ENCODE data around the gene ANKDD1B. TPM values are rescaled to one million over a fixed set of nuclear protein-coding genes. Genes with fewer than 3 reads are reported as not detected.

The ANKDD1B gene
- total and polyA plus RNA-seq, 9 of the 15 experiments (the other 6 are each of a cell fraction or from before 2014, with no cell fraction given) = 0.04 to 0.29 (median 0.18) TPM; not detected in 1

DNA sequence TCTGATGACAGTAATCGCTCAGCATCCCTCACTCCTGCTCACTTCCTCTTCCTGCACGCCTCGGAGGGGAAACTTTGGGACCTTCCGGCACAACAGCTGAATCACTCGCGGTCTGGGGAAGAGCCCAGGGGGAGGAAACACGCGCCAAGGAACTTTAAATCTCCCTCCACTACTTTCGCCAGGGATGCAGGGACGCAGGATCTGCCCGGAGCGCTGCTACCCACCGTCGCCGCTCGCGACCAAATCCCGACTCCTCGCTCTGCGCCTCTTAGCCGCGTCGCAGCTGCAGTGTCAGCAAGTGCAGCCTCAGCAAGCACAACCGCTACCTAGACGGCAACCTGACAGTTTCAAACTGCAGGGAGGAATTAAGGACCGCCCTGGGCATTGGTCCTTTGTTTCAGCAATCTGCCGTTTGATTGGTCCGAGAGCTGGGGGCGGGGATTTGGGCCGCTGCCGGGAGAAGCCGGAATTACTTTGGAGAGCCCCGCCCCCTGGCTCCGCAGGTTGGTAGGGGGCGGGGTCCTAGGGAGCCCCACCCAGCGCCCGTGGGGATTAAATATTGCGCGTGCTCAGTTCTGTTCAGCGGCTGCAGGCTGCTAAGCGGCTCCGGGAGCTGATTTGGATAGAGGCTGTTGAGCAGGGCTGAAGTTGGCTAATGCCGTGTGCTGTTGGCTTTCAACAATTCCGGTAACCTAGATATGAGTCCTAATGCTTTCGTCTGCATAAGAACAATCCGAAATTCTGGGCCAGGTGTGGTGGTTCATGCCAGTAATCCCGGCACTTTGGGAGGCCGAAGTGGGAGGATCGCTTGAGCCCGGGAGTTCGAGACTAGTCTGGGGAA, 106.0 kb downstream of the ANKDD1B start, which contains the start of gene POC5 (continued):
- TF ChIP-seq JUNB (CRISPR knock-in tag; conservative IDR thresholded peaks at IDR 0.05) (no peak), YBX1 (IDR thresholded peaks at IDR 0.05) (no peak), RBM14 (IDR thresholded peaks at IDR 0.05; ENCODE audit: borderline replicate concordance, insufficient read depth, low read depth, low read length) (no peak), PKNOX1 (IDR thresholded peaks at IDR 0.05) (peak; percentile 86), TAF15 (IDR thresholded peaks at IDR 0.05; ENCODE audit: low read depth, low read length) (no peak), ZBTB9 (CRISPR knock-in tag; IDR thresholded peaks at IDR 0.05) (no peak), PPARD (CRISPR knock-in tag; IDR thresholded peaks at IDR 0.05) (no peak), XRCC4 (IDR thresholded peaks at IDR 0.05; ENCODE audit: extremely low read depth, insufficient read depth, insufficient read length) (no peak), RBM22 (IDR thresholded peaks at IDR 0.05; ENCODE audit: low read depth, low read length, poor library complexity, severe bottlenecking) (no peak), ESRRB (CRISPR knock-in tag; IDR thresholded peaks at IDR 0.05; ENCODE audit: borderline replicate concordance) (no peak), HDAC3 (IDR thresholded peaks at IDR 0.05; ENCODE audit: borderline replicate concordance, partially characterized antibody) (peak; percentile 58), HBP1 (CRISPR knock-in tag; IDR thresholded peaks at IDR 0.05) (0 out of 2 replicates have a peak, but pooled peaks have one; percentile 42), CHAMP1 (IDR thresholded peaks at IDR 0.05) (peak; percentile 88), NCOA6 (IDR thresholded peaks at IDR 0.05) (peak; percentile 74; the same call in 1 of the 2 replicates), ZNF79 (CRISPR knock-in tag; IDR thresholded peaks at IDR 0.05; ENCODE audit: low read depth) (no peak)
- TF ChIP-seq, protein P1, sequence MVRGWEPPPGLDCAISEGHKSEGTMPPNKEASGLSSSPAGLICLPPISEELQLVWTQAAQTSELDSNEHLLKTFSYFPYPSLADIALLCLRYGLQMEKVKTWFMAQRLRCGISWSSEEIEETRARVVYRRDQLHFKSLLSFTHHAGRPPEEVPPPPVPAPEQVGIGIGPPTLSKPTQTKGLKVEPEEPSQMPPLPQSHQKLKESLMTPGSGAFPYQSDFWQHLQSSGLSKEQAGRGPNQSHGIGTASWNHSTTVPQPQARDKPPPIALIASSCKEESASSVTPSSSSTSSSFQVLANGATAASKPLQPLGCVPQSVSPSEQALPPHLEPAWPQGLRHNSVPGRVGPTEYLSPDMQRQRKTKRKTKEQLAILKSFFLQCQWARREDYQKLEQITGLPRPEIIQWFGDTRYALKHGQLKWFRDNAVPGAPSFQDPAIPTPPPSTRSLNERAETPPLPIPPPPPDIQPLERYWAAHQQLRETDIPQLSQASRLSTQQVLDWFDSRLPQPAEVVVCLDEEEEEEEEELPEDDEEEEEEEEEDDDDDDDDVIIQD (CRISPR knock-in tag; IDR thresholded peaks at IDR 0.05) = no peak
- TF ChIP-seq, protein P2, sequence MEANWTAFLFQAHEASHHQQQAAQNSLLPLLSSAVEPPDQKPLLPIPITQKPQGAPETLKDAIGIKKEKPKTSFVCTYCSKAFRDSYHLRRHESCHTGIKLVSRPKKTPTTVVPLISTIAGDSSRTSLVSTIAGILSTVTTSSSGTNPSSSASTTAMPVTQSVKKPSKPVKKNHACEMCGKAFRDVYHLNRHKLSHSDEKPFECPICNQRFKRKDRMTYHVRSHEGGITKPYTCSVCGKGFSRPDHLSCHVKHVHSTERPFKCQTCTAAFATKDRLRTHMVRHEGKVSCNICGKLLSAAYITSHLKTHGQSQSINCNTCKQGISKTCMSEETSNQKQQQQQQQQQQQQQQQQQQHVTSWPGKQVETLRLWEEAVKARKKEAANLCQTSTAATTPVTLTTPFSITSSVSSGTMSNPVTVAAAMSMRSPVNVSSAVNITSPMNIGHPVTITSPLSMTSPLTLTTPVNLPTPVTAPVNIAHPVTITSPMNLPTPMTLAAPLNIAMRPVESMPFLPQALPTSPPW (CRISPR knock-in tag; IDR thresholded peaks at IDR 0.05) = peak; percentile 69

All from K562 (cell line).